Measurements from ENCODE around the gene SGMS1. TPM values are rescaled to one million over a fixed set of nuclear protein-coding genes. Genes with fewer than 3 reads are reported as not detected.
"Not testable (repeated sequence)": the region's sequence is repeated elsewhere in the genome, so short reads cannot be mapped to it uniquely, and the experiment has no call there.

The SGMS1 gene
- total RNA-seq, 1 donor from 2014 or later = 64.0 TPM

GRCh38 chr10:50456719-50457118 lies 167.0 kb downstream of the SGMS1 start:
- DNase-seq = no peak

GRCh38 chr10:50453940-50454339 lies 169.8 kb downstream of the SGMS1 start:
- no peak for DNase-seq

GRCh38 chr10:50452603-50453002 lies 171.2 kb downstream of the SGMS1 start:
- DNase-seq = no peak

GRCh38 chr10:50447691-50448090 lies 176.1 kb downstream of the SGMS1 start:
- no peak for DNase-seq

- not testable (repeated sequence) for DNase-seq
Measured at GRCh38 chr10:50445777-50446176, 178.0 kb downstream of the SGMS1 start.

- DNase-seq = no peak
Measured at GRCh38 chr10:50440489-50440888, 183.3 kb downstream of the SGMS1 start.

GRCh38 chr10:50439806-50440205 lies 183.9 kb downstream of the SGMS1 start:
- DNase-seq = no peak

- DNase-seq = no peak
Measured at GRCh38 chr10:50439187-50439586, 184.6 kb downstream of the SGMS1 start.

GRCh38 chr10:50438049-50438936 lies 185.5 kb downstream of the SGMS1 start:
- no peak for DNase-seq

- no peak for DNase-seq
Measured at GRCh38 chr10:50437248-50437647, 186.5 kb downstream of the SGMS1 start.

GRCh38 chr10:50436805-50437204 lies 187.0 kb downstream of the SGMS1 start:
- no peak for DNase-seq

- DNase-seq = no peak
Measured at GRCh38 chr10:50432211-50433009, 191.3 kb downstream of the SGMS1 start.

GRCh38 chr10:50431791-50432190 lies 192.0 kb downstream of the SGMS1 start:
- DNase-seq = peak; percentile 52

GRCh38 chr10:50431133-50431532 lies 192.6 kb downstream of the SGMS1 start:
- DNase-seq = peak; percentile 77

GRCh38 chr10:50426485-50426884 lies 197.3 kb downstream of the SGMS1 start:
- no peak for DNase-seq

- not testable (repeated sequence) for DNase-seq
Measured at GRCh38 chr10:50425215-50425614, 198.5 kb downstream of the SGMS1 start.

GRCh38 chr10:50423448-50423847 lies 200.3 kb downstream of the SGMS1 start:
- no peak for DNase-seq

- peak; percentile 45 for DNase-seq
Measured at GRCh38 chr10:50422259-50422658, 201.5 kb downstream of the SGMS1 start.

GRCh38 chr10:50421026-50421719 lies 202.6 kb downstream of the SGMS1 start:
- peak; percentile 65 for DNase-seq

GRCh38 chr10:50420196-50420595 lies 203.6 kb downstream of the SGMS1 start:
- DNase-seq = no peak

- DNase-seq = no peak
Measured at GRCh38 chr10:50419756-50420155, 204.0 kb downstream of the SGMS1 start.

- DNase-seq = no peak
Measured at GRCh38 chr10:50419091-50419490, 204.7 kb downstream of the SGMS1 start.

Data from dermis blood vessel endothelial cell (primary cell).